Testis (tissue), 2 donors: ENCODE measurements around the gene KCNB1.

Experiments
- CTCF ChIP-seq, 3 experiments: fragments of 450-650 bp in 2 of 3; fragments of 200-600 bp in 1 of 3; sonication (generic) in 1 of 3; IDR thresholded peaks; one replicate each; pipeline ENCODE4 v1.5.1; 2016 to 2019; ENCODE audit warnings: antibody characterized with exemption in 3 of 3, mild to moderate bottlenecking in 2 of 3, moderate library complexity in 1 of 3
- POLR2A ChIP-seq: fragments of 450-650 bp; IDR thresholded peaks from one replicate; pipeline ENCODE4 v1.6.1; 2017; ENCODE audit warnings: antibody characterized with exemption, mild to moderate bottlenecking, moderate library complexity

- TF ChIP-seq POLR2A (no peak), CTCF (IDR thresholded peaks at IDR 0.05) (no peak)
These were observed 143.3 kb downstream of the KCNB1 start for GRCh38 chr20:49339123-49339522.
